SIG-M5 (cell line): ENCODE results near the gene NRXN3.

Experiments
- DNase-seq: peaks from one replicate; lab custom pipeline; 2025; lab: John Stamatoyannopoulos, UW

NRXN3 gene

GRCh38 chr14:79354336-79354735 is 1184.2 kb downstream of the NRXN3 start:
- no peak for DNase-seq

- no peak for DNase-seq
Observed at GRCh38 chr14:79356040-79356439, 1185.9 kb downstream of the NRXN3 start.

GRCh38 chr14:79357307-79357706 is 1187.1 kb downstream of the NRXN3 start:
- no peak for DNase-seq

- DNase-seq, result no peak
Observed at GRCh38 chr14:79363291-79363690, 1193.1 kb downstream of the NRXN3 start.

GRCh38 chr14:79369359-79370332 is 1199.5 kb downstream of the NRXN3 start:
- no peak for DNase-seq

- no peak for DNase-seq
Observed at GRCh38 chr14:79370969-79371368, 1200.8 kb downstream of the NRXN3 start.

- no peak for DNase-seq
Observed at GRCh38 chr14:79373451-79373850, 1203.3 kb downstream of the NRXN3 start.

GRCh38 chr14:79375356-79375755 is 1205.2 kb downstream of the NRXN3 start:
- DNase-seq, result no peak

GRCh38 chr14:79376557-79376956 is 1206.4 kb downstream of the NRXN3 start:
- DNase-seq, result no peak

GRCh38 chr14:79378020-79378419 is 1207.8 kb downstream of the NRXN3 start:
- DNase-seq, result no peak

GRCh38 chr14:79379266-79379665 is 1209.1 kb downstream of the NRXN3 start:
- no peak for DNase-seq

GRCh38 chr14:79383031-79383430 is 1212.9 kb downstream of the NRXN3 start:
- no peak for DNase-seq

GRCh38 chr14:79383475-79383874 is 1213.3 kb downstream of the NRXN3 start:
- no peak for DNase-seq

GRCh38 chr14:79395061-79395460 is 1224.9 kb downstream of the NRXN3 start:
- DNase-seq, result no peak

GRCh38 chr14:79404874-79405511 is 1234.8 kb downstream of the NRXN3 start:
- no peak for DNase-seq

- no peak for DNase-seq
Observed at GRCh38 chr14:79405512-79405910, 1235.3 kb downstream of the NRXN3 start.

GRCh38 chr14:79407572-79407971 is 1237.4 kb downstream of the NRXN3 start:
- no peak for DNase-seq

GRCh38 chr14:79408696-79409095 is 1238.5 kb downstream of the NRXN3 start:
- DNase-seq, result no peak

GRCh38 chr14:79411403-79412174 is 1241.4 kb downstream of the NRXN3 start:
- no peak for DNase-seq

GRCh38 chr14:79412822-79413221 is 1242.6 kb downstream of the NRXN3 start:
- DNase-seq, result no peak

GRCh38 chr14:79413734-79414428 is 1243.7 kb downstream of the NRXN3 start:
- no peak for DNase-seq

- no peak for DNase-seq
Observed at GRCh38 chr14:79415726-79416125, 1245.6 kb downstream of the NRXN3 start.
